Measurements from ENCODE around the gene MFAP2. TPM values are rescaled to one million over a fixed set of nuclear protein-coding genes. Genes with fewer than 3 reads are reported as not detected.

Gene MFAP2
- total RNA-seq (2021) = 136 to 144 TPM (median 141 TPM) in 3 replicates
- percentile 55 among the genes with signal in this experiment for Bru-seq, nascent RNA
- long read RNA-seq, experiment 1, transcript MFAP2-202 (9 exons, 1,260 nt) = major isoform, 605 of 830 reads
- long read RNA-seq, experiment 1, partial matches to known transcripts = 25 of 830 reads
- long read RNA-seq, experiment 1, other reads (novel, unspliced or antisense) = 196 of 830 reads
- long read RNA-seq, experiment 2, transcript MFAP2-202 (9 exons, 1,260 nt) = major isoform, 83 of 209 reads
- long read RNA-seq, experiment 2, partial matches to known transcripts = 54 of 209 reads
- long read RNA-seq, experiment 2, other reads (novel, unspliced or antisense) = 70 of 209 reads
- long read RNA-seq, experiment 3, transcript MFAP2-202 (9 exons, 1,260 nt) = major isoform, 148 of 204 reads
- long read RNA-seq, experiment 3, partial matches to known transcripts = 5 of 204 reads
- long read RNA-seq, experiment 3, other reads (novel, unspliced or antisense) = 50 of 204 reads

DNA sequence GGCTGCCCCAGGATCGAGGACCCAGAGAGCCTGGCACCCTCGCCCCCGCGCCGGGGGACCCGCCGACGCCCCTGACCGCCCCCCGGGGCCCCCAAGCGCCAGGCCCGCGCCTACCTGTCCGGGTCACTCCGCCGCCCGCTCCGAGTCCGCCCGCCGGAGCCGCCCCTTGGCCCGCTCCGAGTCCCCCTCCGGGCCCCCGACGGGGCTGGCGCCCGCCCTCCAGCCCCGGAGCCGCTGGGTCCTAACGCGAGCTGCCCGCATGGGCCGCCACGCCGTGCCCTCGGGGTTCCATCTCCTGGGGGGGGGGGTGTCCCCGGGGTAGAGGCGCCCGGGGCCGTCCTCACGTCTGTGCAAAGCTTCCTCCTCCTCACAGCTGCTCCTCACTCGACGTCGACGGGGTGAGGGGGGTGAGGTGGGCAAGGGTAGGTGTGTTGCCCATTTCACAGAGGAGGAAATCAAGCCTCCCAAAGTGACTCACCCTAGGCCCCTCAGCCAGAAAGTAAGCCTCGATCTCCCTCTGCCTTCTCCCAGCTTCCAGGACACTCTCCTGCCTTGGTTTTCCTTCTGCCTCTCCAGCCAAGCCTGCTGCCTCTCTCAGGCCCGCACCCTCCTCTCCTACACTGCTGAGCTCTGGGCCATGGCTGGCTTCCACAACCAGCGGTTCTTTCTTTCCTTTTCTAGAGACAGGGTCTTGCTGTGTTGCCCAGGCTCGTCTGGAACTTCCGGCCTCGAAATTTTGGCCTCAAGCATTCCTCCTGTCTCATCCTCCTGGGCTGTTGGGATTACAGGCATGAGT, at the start of gene MFAP2:
TSS of gene MFAP2 (minus strand) at position 148 of the 796 bp plus-strand sequence. CDS start 2,347 bp downstream, outside the sequence.
- Mint-ChIP-seq H3K27me3 (ENCODE audit: low read depth) (no peaks in the 10 kb centered on the region; the same call in 1 of the 2 replicates), H3K36me3 (peaks cover 2% of the 10 kb centered on the region; the same call in 1 of the 2 replicates), H3K4me3 (peak within 1 kb of the TSS; percentile 70), H3K4me1 (peaks cover 33% of the 10 kb centered on the region), H3K9me3 (no peaks in the 10 kb centered on the region), H3K27ac (peak within 1 kb of the TSS; percentile 15; the same call in 1 of the 2 replicates)
- ATAC-seq (peak; percentile 50), DNase-seq (ENCODE audit: low spot score) (peak; percentile 66)
- ChIA-PET CTCF (interaction anchor here (1.0 to 5.9 kb wide), 5 partner anchors 19 to 65 kb away, joined by 3 to 34 read pairs (median 5); no protein-coding TSS in a partner anchor), POLR2A (interaction anchor here (1.0 to 1.8 kb wide), 2 partner anchors 19 to 36 kb away, joined by 3 to 4 read pairs; no protein-coding TSS in a partner anchor)
- peak; percentile 36; the same call in 1 of the 2 replicates for TF ChIP-seq ZNF138 (CRISPR knock-in tag; conservative IDR thresholded peaks at IDR 0.05)
- no peak for TF ChIP-seq ATF1 (CRISPR knock-in tag; IDR thresholded peaks at IDR 0.05)
- no peak for TF ChIP-seq RORB (CRISPR knock-in tag; IDR thresholded peaks at IDR 0.05)
- peak; percentile 96 for TF ChIP-seq ZNF121 (CRISPR knock-in tag; IDR thresholded peaks at IDR 0.05)
- TF ChIP-seq PREB (CRISPR knock-in tag; IDR thresholded peaks at IDR 0.05; ENCODE audit: borderline replicate concordance) = no peak
- no peak for TF ChIP-seq ESRRA (CRISPR knock-in tag; IDR thresholded peaks at IDR 0.05; ENCODE audit: borderline replicate concordance)
- no peak for TF ChIP-seq CREM (CRISPR knock-in tag; IDR thresholded peaks at IDR 0.05)
- peak; percentile 10; the same call in 1 of the 2 replicates for TF ChIP-seq USF2 (CRISPR knock-in tag; IDR thresholded peaks at IDR 0.05)
- TF ChIP-seq, protein P1, sequence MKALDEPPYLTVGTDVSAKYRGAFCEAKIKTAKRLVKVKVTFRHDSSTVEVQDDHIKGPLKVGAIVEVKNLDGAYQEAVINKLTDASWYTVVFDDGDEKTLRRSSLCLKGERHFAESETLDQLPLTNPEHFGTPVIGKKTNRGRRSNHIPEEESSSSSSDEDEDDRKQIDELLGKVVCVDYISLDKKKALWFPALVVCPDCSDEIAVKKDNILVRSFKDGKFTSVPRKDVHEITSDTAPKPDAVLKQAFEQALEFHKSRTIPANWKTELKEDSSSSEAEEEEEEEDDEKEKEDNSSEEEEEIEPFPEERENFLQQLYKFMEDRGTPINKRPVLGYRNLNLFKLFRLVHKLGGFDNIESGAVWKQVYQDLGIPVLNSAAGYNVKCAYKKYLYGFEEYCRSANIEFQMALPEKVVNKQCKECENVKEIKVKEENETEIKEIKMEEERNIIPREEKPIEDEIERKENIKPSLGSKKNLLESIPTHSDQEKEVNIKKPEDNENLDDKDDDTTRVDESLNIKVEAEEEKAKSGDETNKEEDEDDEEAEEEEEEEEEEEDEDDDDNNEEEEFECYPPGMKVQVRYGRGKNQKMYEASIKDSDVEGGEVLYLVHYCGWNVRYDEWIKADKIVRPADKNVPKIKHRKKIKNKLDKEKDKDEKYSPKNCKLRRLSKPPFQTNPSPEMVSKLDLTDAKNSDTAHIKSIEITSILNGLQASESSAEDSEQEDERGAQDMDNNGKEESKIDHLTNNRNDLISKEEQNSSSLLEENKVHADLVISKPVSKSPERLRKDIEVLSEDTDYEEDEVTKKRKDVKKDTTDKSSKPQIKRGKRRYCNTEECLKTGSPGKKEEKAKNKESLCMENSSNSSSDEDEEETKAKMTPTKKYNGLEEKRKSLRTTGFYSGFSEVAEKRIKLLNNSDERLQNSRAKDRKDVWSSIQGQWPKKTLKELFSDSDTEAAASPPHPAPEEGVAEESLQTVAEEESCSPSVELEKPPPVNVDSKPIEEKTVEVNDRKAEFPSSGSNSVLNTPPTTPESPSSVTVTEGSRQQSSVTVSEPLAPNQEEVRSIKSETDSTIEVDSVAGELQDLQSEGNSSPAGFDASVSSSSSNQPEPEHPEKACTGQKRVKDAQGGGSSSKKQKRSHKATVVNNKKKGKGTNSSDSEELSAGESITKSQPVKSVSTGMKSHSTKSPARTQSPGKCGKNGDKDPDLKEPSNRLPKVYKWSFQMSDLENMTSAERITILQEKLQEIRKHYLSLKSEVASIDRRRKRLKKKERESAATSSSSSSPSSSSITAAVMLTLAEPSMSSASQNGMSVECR (CRISPR knock-in tag; IDR thresholded peaks at IDR 0.05; ENCODE audit: borderline replicate concordance) = no peak
- TF ChIP-seq, protein P2, sequence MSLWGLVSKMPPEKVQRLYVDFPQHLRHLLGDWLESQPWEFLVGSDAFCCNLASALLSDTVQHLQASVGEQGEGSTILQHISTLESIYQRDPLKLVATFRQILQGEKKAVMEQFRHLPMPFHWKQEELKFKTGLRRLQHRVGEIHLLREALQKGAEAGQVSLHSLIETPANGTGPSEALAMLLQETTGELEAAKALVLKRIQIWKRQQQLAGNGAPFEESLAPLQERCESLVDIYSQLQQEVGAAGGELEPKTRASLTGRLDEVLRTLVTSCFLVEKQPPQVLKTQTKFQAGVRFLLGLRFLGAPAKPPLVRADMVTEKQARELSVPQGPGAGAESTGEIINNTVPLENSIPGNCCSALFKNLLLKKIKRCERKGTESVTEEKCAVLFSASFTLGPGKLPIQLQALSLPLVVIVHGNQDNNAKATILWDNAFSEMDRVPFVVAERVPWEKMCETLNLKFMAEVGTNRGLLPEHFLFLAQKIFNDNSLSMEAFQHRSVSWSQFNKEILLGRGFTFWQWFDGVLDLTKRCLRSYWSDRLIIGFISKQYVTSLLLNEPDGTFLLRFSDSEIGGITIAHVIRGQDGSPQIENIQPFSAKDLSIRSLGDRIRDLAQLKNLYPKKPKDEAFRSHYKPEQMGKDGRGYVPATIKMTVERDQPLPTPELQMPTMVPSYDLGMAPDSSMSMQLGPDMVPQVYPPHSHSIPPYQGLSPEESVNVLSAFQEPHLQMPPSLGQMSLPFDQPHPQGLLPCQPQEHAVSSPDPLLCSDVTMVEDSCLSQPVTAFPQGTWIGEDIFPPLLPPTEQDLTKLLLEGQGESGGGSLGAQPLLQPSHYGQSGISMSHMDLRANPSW (CRISPR knock-in tag; conservative IDR thresholded peaks at IDR 0.05; ENCODE audit: low read depth) = no peak
- TF ChIP-seq KAT7 (CRISPR knock-in tag; IDR thresholded peaks at IDR 0.05; ENCODE audit: borderline replicate concordance) = 0 out of 2 replicates have a peak, but pooled peaks have one; percentile 34
- TF ChIP-seq CREB1 (CRISPR knock-in tag; IDR thresholded peaks at IDR 0.05) = no peak
- TF ChIP-seq FOXP1 (CRISPR knock-in tag; IDR thresholded peaks at IDR 0.05; ENCODE audit: borderline replicate concordance) = 0 out of 2 replicates have a peak, but pooled peaks have one; percentile 25
- no peak for TF ChIP-seq ZBTB43 (CRISPR knock-in tag; IDR thresholded peaks at IDR 0.05)
- TF ChIP-seq ELF4 (CRISPR knock-in tag; IDR thresholded peaks at IDR 0.05; ENCODE audit: low read depth) = no peak
- 0 out of 2 replicates have a peak, but pooled peaks have one; percentile 34 for TF ChIP-seq SP1 (CRISPR knock-in tag; conservative IDR thresholded peaks at IDR 0.05)
- TF ChIP-seq ZNF396 (CRISPR knock-in tag; IDR thresholded peaks at IDR 0.05; ENCODE audit: borderline replicate concordance) = no peak
- TF ChIP-seq ZNF532 (CRISPR knock-in tag; IDR thresholded peaks at IDR 0.05; ENCODE audit: borderline replicate concordance) = no peak
